Stimulated activated CD4-positive, alpha-beta T cell treated with anti-CD3 and anti-CD28 coated beads, TNF-alpha, amount 100 ng/mL, for 48 hours (primary cell): Measurements from ENCODE around the gene EML1.

Source experiments
- DNase-seq, 3 donors: peaks; one replicate each; pipeline ENCODE4 v3.0.0-alpha.2; 2020; ENCODE audit warnings: low read depth in 3 of 3

EML1 gene

GRCh38 chr14:99872786-99873440, 79.7 kb downstream of the EML1 start:
- no peak for DNase-seq

GRCh38 chr14:99873653-99874052, 80.4 kb downstream of the EML1 start:
- DNase-seq: no peak

- no peak for DNase-seq
Measured at GRCh38 chr14:99874306-99874705, 81.1 kb downstream of the EML1 start.

GRCh38 chr14:99875421-99875820, 82.2 kb downstream of the EML1 start:
- no peak for DNase-seq

GRCh38 chr14:99875836-99876235, 82.6 kb downstream of the EML1 start:
- DNase-seq: no peak

GRCh38 chr14:99876406-99876805, 83.2 kb downstream of the EML1 start:
- DNase-seq: no peak

- DNase-seq: no peak
Measured at GRCh38 chr14:99878563-99878962, 85.3 kb downstream of the EML1 start.

GRCh38 chr14:99879401-99880295, 86.4 kb downstream of the EML1 start:
- DNase-seq: no peak

GRCh38 chr14:99880651-99881420, 87.6 kb downstream of the EML1 start:
- no peak for DNase-seq

GRCh38 chr14:99883866-99884650, 90.8 kb downstream of the EML1 start:
- no peak for DNase-seq

- peak in 1 of 3 donors; percentile 8 for DNase-seq
Measured at GRCh38 chr14:99884834-99885648, 91.8 kb downstream of the EML1 start.

- no peak for DNase-seq
Measured at GRCh38 chr14:99885649-99885958, 92.4 kb downstream of the EML1 start.

- DNase-seq: no peak
Measured at GRCh38 chr14:99887407-99887806, 94.2 kb downstream of the EML1 start.

- DNase-seq: no peak
Measured at GRCh38 chr14:99888149-99888548, 94.9 kb downstream of the EML1 start.

- DNase-seq: no peak
Measured at GRCh38 chr14:99889268-99889667, 96.1 kb downstream of the EML1 start.

- DNase-seq: no peak
Measured at GRCh38 chr14:99891266-99891665, 98.1 kb downstream of the EML1 start.

GRCh38 chr14:99891900-99892299, 98.7 kb downstream of the EML1 start:
- no peak for DNase-seq

- no peak for DNase-seq
Measured at GRCh38 chr14:99892406-99892805, 99.2 kb downstream of the EML1 start.

- no peak for DNase-seq
Measured at GRCh38 chr14:99896361-99896760, 103.1 kb downstream of the EML1 start.

GRCh38 chr14:99899578-99900178, 106.5 kb downstream of the EML1 start:
- DNase-seq: no peak

- DNase-seq: no peak
Measured at GRCh38 chr14:99902925-99903324, 109.7 kb downstream of the EML1 start.
